Breast epithelium (tissue), 3 donors: ENCODE results near the gene MAN1B1.
"Not testable (repeated sequence)": the region's sequence is repeated elsewhere in the genome, so short reads cannot be mapped to it uniquely, and the experiment has no call there.

Experiments used
- CTCF ChIP-seq, 3 donors: fragments of 450-650 bp; IDR thresholded peaks; one replicate each; pipeline ENCODE4 v1.5.1; 2016 to 2017; ENCODE audit warnings: antibody characterized with exemption in 3 of 3, mild to moderate bottlenecking in 3 of 3, moderate library complexity in 3 of 3
- POLR2A ChIP-seq: fragments of 450-650 bp; IDR thresholded peaks from one replicate; pipeline ENCODE4 v1.6.1; 2016; ENCODE audit warnings: antibody characterized with exemption, mild to moderate bottlenecking, moderate library complexity

- TF ChIP-seq CTCF (IDR thresholded peaks at IDR 0.05); POLR2A: not testable (repeated sequence)
Measured at GRCh38 chr9:137135154-137135553, 48.4 kb downstream of the MAN1B1 start.
